ACC112 (cell line): ENCODE data around the gene EIF5A2.
"Not testable (repeated sequence)": the region's sequence is repeated elsewhere in the genome, so short reads cannot be mapped to it uniquely, and the experiment has no call there.

Experiments used
- H2AFZ ChIP-seq: fragments of 200-600 bp; sonication (generic); one replicate; pipeline ENCODE4 v1.6.0; 2017; ENCODE audit warnings: antibody characterized with exemption, low read length; ENCODE audit not compliant: unreplicated experiment
- H3K27ac ChIP-seq: fragments of 200-600 bp; sonication (generic); 2 replicates; pipeline ENCODE4 v1.5.1; 2014; ENCODE audit warnings: low read depth, mild to moderate bottlenecking, antibody characterized with exemption, low read length, moderate library complexity
- H3K27me3 ChIP-seq: fragments of 200-600 bp; sonication (generic); 2 replicates; pipeline ENCODE4 v1.6.1; 2014; ENCODE audit warnings: mild to moderate bottlenecking, antibody characterized with exemption, low read length, moderate library complexity, mixed read lengths; ENCODE audit not compliant: insufficient read depth
- H3K36me3 ChIP-seq: fragments of 200-600 bp; sonication (generic); 2 replicates; pipeline ENCODE4 v1.6.1; 2016; ENCODE audit warnings: mild to moderate bottlenecking, antibody characterized with exemption, low read length, moderate library complexity, mixed read lengths; ENCODE audit not compliant: insufficient read depth
- H3K4me1 ChIP-seq: fragments of 200-600 bp; sonication (generic); one replicate; pipeline ENCODE4 v1.6.1; 2016; ENCODE audit warnings: low read length, mixed read lengths; ENCODE audit not compliant: insufficient read depth, unreplicated experiment, control insufficient read depth
- H3K4me3 ChIP-seq: fragments of 200-600 bp; sonication (generic); 2 replicates; pipeline ENCODE4 v1.5.1; 2014; ENCODE audit warnings: mild to moderate bottlenecking, low read depth, low read length
- H3K79me2 ChIP-seq: fragments of 200-600 bp; sonication (generic); one replicate; pipeline ENCODE4 v1.6.0; 2016; ENCODE audit warnings: low read length; ENCODE audit not compliant: control insufficient read depth, unreplicated experiment, insufficient read depth

The EIF5A2 gene

GRCh38 chr3:170897199-170897598 is 11.2 kb downstream of the EIF5A2 start:
- H3K4me3 ChIP-seq, H3K4me1 ChIP-seq, H2AFZ ChIP-seq, H3K27ac ChIP-seq, H3K27me3 ChIP-seq, H3K79me2 ChIP-seq: not testable (repeated sequence)
- H3K36me3 ChIP-seq, result peaks cover 17% of the 10 kb centered on the region; the same call in 1 of the 2 replicates

GRCh38 chr3:170896781-170897180 is 11.7 kb downstream of the EIF5A2 start:
- Histone ChIP-seq H3K4me1 (no peaks in the 10 kb centered on the region), H3K27me3 (no peaks in the 10 kb centered on the region), H3K36me3 (peaks cover 17% of the 10 kb centered on the region; the same call in 1 of the 2 replicates), H3K27ac (no peak overlapping the region), H3K79me2 (no peaks in the 10 kb centered on the region), H3K4me3 (no peak overlapping the region), H2AFZ (no peak overlapping the region)

GRCh38 chr3:170896333-170896732 is 12.1 kb downstream of the EIF5A2 start:
- peaks cover 21% of the 10 kb centered on the region; the same call in 1 of the 2 replicates for H3K36me3 ChIP-seq
- H2AFZ ChIP-seq, H3K27me3 ChIP-seq: not testable (repeated sequence)

GRCh38 chr3:170893895-170894294 is 14.5 kb downstream of the EIF5A2 start:
- H3K4me1 ChIP-seq, result no peaks in the 10 kb centered on the region
- H2AFZ ChIP-seq, result no peak overlapping the region
- peaks cover 23% of the 10 kb centered on the region; the same call in 1 of the 2 replicates for H3K36me3 ChIP-seq
- H3K4me3 ChIP-seq, result no peak overlapping the region
- no peaks in the 10 kb centered on the region for H3K27me3 ChIP-seq
- H3K27ac ChIP-seq, result no peak overlapping the region
- H3K79me2 ChIP-seq, result no peaks in the 10 kb centered on the region

More at GRCh38 chr3:170896333-170896732, 12.1 kb downstream of the EIF5A2 start:
- H3K27ac ChIP-seq, H3K79me2 ChIP-seq, H3K4me1 ChIP-seq, H3K4me3 ChIP-seq: not testable (repeated sequence)

GRCh38 chr3:170889630-170890029 is 18.8 kb downstream of the EIF5A2 start:
- H3K79me2 ChIP-seq, result no peaks in the 10 kb centered on the region
- no peak overlapping the region for H3K4me3 ChIP-seq
- no peaks in the 10 kb centered on the region for H3K27me3 ChIP-seq
- H2AFZ ChIP-seq, result no peak overlapping the region
- H3K36me3 ChIP-seq, result peaks cover 19% of the 10 kb centered on the region; the same call in 1 of the 2 replicates
- no peaks in the 10 kb centered on the region for H3K4me1 ChIP-seq
- no peak overlapping the region for H3K27ac ChIP-seq

GRCh38 chr3:170889132-170889531 is 19.3 kb downstream of the EIF5A2 start:
- Histone ChIP-seq H3K79me2 (no peaks in the 10 kb centered on the region), H3K36me3 (peaks cover 18% of the 10 kb centered on the region; the same call in 1 of the 2 replicates), H3K4me1 (no peaks in the 10 kb centered on the region), H3K27ac (no peak overlapping the region), H3K27me3 (no peaks in the 10 kb centered on the region), H3K4me3 (no peak overlapping the region), H2AFZ (no peak overlapping the region)

- not testable (repeated sequence) for H3K79me2 ChIP-seq, H3K4me3 ChIP-seq, H3K36me3 ChIP-seq, H3K4me1 ChIP-seq, H3K27ac ChIP-seq, H3K27me3 ChIP-seq, H2AFZ ChIP-seq
These were observed 24.1 kb downstream of the EIF5A2 start for GRCh38 chr3:170884109-170884930.

GRCh38 chr3:170878688-170879087 is 29.7 kb downstream of the EIF5A2 start:
- not testable (repeated sequence) for H3K27ac ChIP-seq, H3K27me3 ChIP-seq, H3K4me3 ChIP-seq, H3K36me3 ChIP-seq, H2AFZ ChIP-seq, H3K79me2 ChIP-seq, H3K4me1 ChIP-seq

GRCh38 chr3:170877311-170877710 is 31.1 kb downstream of the EIF5A2 start:
- H2AFZ ChIP-seq, H3K36me3 ChIP-seq, H3K79me2 ChIP-seq, H3K4me1 ChIP-seq, H3K27ac ChIP-seq, H3K4me3 ChIP-seq, H3K27me3 ChIP-seq: not testable (repeated sequence)

- Histone ChIP-seq H3K4me3 (no peak overlapping the region), H3K27me3 (no peaks in the 10 kb centered on the region), H3K27ac (no peak overlapping the region), H3K36me3 (no peaks in the 10 kb centered on the region), H2AFZ (no peak overlapping the region), H3K79me2 (no peaks in the 10 kb centered on the region), H3K4me1 (no peaks in the 10 kb centered on the region)
These were observed 31.9 kb downstream of the EIF5A2 start for GRCh38 chr3:170876537-170876936.
